CD4-positive, alpha-beta T cell treated with Interleukin-6 at 100 ng/mL for 8 hours (primary cell): Measurements from ENCODE around the gene PHF14.
"Not testable (repeated sequence)": the region's sequence is repeated elsewhere in the genome, so short reads cannot be mapped to it uniquely, and the experiment has no call there.

Experiments used
- DNase-seq: peaks from one replicate; pipeline ENCODE4 v3.0.0-alpha.2; 2020; ENCODE audit warnings: mixed read lengths, low spot score

The PHF14 gene, protein sequence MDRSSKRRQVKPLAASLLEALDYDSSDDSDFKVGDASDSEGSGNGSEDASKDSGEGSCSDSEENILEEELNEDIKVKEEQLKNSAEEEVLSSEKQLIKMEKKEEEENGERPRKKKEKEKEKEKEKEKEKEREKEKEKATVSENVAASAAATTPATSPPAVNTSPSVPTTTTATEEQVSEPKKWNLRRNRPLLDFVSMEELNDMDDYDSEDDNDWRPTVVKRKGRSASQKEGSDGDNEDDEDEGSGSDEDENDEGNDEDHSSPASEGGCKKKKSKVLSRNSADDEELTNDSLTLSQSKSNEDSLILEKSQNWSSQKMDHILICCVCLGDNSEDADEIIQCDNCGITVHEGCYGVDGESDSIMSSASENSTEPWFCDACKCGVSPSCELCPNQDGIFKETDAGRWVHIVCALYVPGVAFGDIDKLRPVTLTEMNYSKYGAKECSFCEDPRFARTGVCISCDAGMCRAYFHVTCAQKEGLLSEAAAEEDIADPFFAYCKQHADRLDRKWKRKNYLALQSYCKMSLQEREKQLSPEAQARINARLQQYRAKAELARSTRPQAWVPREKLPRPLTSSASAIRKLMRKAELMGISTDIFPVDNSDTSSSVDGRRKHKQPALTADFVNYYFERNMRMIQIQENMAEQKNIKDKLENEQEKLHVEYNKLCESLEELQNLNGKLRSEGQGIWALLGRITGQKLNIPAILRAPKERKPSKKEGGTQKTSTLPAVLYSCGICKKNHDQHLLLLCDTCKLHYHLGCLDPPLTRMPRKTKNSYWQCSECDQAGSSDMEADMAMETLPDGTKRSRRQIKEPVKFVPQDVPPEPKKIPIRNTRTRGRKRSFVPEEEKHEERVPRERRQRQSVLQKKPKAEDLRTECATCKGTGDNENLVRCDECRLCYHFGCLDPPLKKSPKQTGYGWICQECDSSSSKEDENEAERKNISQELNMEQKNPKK

DNA sequence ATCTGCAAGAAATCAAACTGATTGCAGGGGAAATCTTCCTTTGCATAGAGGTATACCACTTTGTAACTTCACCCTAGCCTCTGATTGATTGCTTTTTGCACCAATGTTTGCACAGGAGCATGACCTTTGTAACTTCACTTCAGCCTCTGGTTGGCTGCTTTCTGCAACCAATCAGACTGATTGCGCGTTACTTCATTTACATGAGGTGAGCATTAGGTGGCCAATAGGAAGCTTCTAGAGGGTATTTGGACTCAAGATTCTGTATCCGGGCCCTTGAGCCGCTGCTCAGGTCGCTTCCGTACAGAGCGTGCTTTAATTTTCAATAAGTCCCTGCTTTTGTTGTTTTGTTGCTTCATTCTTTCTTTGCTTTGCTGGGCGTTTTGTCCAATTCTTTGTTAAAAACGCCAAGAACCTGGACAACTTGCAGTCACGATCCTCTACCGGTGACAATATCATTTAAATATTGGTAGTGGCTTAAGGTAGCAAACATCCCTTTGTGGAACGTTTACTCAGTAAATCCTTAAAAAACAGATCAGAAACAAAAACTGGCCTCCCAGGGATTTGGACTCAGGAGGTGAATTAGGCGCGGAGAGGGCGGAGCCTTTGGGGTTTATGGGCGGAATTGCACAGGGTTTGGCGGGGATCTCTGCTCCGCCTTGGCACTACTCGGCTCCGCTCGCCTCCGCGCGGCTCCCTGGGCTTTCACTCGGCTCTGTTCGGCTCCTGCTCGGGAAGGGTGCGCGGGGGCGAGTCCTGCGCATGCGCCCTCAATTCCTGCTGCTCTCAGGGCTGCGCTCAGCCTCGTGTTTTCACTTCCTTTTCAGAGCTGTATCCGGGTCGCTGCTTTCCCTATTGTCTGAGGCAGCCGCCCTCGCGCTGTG, at the start of gene PHF14:
TSS of gene PHF14 (plus strand) at position 812 of the 881 bp plus-strand sequence. CDS start 452 bp downstream, outside the sequence.
- DNase-seq = peak; percentile 96

- no peak for DNase-seq
Measured at GRCh38 chr7:10924370-10924769, 49.3 kb upstream of the PHF14 start.

GRCh38 chr7:10928203-10928602, 45.5 kb upstream of the PHF14 start:
- not testable (repeated sequence) for DNase-seq

DNA sequence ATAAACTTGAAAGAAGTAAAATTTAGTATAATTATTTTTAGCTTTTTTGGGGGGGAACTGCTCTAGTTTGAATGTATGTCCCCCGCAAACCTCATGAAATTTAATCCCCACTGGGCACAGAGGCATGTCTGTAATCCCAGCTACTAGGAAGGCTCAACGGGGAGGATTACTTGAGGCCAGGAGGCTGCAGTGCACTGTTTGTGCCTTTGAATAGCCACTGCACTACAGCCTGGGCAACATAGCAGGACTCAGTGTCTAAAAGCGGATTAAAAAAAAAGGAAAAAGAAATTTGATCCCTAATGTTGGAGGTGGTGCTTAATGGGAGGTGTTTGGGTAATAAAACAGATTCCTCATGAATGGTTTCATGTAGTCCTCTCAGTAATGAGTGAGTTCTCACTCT, 43.1 kb upstream of the PHF14 start:
- no peak for DNase-seq

DNA sequence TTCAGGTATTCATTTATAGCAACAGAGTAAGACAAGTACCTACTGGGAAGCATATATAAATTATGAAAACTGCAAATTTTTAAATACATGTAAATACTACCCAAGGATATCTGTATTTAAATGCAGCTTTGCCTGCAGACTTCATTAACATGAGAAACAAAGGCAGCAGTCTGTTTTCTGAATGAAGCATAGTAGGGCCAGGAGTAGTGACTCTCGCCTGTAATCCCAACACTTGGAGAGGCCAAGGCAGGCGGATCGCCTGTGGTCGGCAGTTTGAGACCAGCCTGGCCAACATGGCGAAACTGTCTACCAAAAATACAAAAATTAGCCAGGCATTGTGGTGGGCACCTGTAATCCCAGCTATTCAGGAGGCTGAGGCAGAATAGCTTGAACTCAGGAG, 42.5 kb upstream of the PHF14 start:
- no peak for DNase-seq

- DNase-seq = no peak
Measured at GRCh38 chr7:10934292-10934691, 39.4 kb upstream of the PHF14 start.

DNA sequence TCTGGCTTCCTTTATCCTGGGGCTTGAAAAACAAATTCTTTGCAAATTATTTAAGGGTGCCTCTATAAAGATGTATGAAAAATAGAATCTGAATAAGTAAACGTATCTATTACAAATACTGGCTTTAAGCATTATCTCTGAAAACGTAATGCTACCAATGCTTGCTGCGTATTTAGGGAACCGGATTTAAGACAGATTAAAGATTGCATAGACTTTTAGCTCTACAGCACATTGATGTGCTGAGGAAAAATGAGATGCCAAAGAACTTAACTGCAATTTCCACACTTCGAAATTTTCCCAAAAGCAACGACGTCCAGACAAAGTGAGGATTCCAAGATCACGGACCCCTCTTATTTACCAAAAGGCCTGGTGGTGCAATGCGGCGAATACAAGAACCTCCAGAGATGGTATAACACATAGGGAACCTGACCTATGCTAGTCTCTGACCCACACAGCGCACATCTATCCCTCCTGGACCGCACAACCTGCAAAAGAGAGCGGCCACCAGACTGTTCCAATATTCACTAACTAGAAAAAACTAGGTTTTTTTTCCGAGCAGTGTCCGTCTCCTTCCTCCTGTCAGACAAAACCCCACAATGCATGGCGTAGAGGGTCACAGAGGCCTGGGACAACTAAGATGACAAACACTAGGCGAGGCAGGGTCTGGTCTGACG, 34.3 kb upstream of the PHF14 start:
- no peak for DNase-seq

DNA sequence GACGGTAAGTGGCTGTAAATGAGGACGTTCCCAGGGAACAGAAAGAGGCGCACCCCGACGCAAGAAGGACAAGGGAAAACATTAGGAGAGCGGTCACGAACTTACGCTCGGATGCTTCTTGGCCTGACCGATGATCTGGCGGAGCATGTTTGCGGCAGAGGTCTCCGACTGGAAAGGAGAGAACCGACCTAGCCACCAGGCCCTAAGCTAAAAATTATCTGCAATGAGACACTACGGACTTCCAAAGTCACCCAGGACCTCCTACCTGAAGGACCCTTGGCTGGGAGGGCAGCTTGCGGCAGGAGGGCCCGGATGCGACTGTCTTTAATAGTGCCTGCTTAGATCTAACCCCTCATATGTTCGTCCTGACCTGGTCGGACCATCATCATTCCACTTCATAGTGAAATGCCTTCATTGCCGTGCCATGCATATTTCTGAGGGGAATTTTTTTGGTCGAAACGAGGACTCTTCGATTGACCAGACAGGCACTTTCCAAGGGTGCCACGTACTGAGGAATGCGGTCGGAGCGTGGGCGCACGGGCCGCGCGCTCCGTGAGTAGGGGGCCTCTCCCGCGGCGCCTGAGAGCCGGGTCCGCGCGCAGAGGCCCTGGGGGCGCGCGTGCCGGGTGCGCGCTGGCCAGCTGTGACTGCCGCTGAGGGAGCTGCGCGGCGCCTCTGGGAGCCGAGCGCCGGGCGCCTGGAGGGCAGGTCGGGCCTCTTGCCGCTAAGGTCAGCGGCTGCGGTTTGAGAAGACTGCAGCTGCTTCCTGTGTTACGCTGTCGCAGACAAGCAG, 33.6 kb upstream of the PHF14 start:
- peak; percentile 88 for DNase-seq

- DNase-seq = peak; percentile 29
Measured at GRCh38 chr7:10940704-10941355, 32.8 kb upstream of the PHF14 start.

GRCh38 chr7:10950494-10950893, 23.2 kb upstream of the PHF14 start:
- no peak for DNase-seq

GRCh38 chr7:10950974-10951578, 22.6 kb upstream of the PHF14 start:
- not testable (repeated sequence) for DNase-seq

DNA sequence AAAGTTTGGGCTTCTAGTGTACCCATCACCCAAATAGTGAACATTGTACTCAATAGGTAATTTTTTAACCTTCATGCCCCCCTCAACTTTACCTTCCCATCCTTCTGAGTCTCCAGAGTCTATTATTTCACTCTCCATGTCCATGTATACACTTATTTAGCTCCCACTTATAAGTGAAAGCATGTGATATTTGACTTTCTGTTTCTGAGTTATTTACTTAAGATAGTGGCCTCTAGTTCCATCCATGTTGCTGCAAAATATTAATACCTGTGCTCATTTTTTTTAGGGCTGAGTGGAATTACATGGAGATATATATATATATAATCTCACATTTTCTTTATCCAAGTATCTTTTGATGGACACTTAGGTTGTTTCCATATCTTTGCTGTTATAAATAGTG, 21.1 kb upstream of the PHF14 start:
- DNase-seq = no peak

DNA sequence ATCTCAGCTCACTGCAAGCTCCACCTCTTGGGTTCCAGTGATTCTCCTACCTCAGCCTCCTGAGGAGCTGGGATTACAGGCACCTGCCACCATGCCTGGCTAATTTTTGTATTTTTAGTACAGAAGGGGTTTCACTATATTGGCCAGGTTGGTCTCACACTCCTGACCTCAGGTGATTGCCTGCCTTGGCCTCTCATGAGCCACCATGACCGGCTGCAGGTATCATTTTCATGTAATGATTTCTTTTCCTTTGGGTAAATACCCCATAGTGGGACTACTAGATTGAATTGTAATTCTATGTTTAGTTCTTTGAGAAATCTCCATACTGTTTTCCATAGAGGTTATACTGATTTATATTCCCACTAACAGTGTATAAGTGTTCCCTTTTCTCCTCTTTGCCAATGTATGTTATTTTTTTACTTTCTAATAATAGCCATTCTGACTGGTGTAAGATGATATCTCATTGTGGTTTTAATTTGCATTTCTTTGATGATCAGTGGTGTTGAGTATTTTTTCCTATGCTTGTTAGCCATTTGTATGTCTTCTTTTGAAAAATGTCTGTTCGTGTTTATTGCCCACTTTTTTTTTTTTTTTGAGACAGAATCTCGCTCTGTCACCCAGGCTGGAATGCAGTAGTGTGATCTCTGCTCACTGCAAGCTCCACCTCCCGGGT, 20.5 kb upstream of the PHF14 start:
- not testable (repeated sequence) for DNase-seq

- no peak for DNase-seq
Measured at GRCh38 chr7:10956528-10956927, 17.1 kb upstream of the PHF14 start.

DNA sequence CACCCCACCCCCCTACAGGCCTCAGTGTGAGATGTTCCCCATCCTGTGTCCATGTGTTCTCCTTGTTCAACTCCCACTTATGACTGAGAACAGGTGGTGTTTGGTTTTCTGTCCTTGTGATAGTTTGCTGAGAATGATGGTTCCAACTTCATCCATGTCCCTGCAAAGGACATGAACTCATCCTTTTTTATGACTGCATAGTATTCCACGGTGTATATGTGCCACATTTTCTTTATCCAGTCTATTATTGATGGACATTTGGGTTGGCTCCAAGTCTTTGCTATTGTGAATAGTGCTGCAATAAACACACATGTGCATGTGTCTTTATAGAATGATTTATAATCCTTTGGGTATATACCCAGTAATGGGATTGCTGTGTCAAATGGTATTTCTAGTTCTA, 13.4 kb upstream of the PHF14 start:
- not testable (repeated sequence) for DNase-seq

DNA sequence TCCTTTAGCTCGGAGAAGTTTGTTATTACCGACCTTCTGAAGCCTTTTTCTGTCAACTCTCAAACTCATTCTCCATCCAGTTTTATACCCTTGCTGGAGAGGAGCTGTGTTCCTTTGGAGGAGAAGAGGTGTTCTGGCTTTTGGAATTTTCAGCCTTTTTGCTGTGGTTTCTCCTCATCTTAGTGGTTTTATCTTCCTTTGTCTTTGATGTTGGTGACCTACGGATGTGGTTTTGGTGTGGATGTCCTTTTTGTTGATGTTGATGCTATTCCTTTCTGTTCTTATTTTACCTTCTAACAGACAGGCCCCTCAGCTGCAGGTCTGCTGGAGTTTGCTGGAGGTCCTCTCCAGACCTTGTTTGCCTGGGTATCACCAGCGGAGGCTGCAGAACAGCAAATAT, 8.7 kb upstream of the PHF14 start:
- DNase-seq = not testable (repeated sequence)

- DNase-seq = no peak
Measured at GRCh38 chr7:10972174-10972573, 1.5 kb upstream of the PHF14 start.

- no peak for DNase-seq
Measured at GRCh38 chr7:10973942-10974911, 555 bp downstream of the PHF14 start.
